Measurements from ENCODE around the gene LEPROT. TPM values are rescaled to one million over a fixed set of nuclear protein-coding genes. Genes with fewer than 3 reads are reported as not detected.

LEPROT gene
- polyA plus RNA-seq, 10 donors = 53.8 to 78.4 (median 61.2) TPM

DNA sequence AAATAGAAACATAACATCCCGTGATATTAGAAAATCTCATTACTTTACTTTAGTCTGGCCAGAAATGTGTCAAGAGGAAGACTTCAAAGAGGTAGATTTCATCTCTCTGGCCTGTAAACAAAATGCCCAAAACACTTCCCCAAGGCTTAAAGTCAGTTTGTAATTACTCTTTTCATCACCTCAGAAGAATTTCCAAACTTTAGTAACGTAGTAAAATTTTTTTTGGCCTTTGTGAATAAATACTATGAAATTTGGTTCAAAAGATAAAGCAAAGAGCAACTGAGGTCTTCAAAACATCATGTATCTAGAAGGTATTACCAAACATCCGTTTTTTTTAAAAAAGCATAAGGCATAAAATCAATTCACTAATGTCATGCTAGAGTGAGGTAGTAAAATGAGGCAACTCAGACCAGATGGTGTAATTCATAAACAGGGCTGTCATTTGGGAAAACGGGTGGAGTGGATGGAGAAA lies 51.4 kb downstream of the LEPROT start:
- peak in 2 of 3 donors; percentile 40 to 59 for DNase-seq

DNA sequence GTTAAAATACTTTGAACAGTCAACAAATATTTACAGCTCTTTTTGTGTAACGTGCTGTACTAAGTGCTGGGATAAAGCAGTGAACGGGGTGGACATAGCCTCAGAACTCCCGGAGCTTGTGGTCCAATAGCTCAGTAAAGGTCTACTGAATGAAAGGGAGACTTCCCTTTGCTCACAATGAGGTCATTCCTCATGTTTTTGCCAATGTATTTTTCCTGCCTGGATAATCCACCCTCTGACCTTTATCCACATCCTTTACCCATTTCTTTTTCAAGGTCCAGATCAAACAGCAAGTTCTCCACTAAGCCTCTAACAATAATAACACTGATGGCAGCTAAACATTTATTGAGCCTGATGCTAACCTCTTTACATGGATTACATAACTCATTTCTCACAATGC lies 55.9 kb downstream of the LEPROT start:
- DNase-seq = no peak

DNA sequence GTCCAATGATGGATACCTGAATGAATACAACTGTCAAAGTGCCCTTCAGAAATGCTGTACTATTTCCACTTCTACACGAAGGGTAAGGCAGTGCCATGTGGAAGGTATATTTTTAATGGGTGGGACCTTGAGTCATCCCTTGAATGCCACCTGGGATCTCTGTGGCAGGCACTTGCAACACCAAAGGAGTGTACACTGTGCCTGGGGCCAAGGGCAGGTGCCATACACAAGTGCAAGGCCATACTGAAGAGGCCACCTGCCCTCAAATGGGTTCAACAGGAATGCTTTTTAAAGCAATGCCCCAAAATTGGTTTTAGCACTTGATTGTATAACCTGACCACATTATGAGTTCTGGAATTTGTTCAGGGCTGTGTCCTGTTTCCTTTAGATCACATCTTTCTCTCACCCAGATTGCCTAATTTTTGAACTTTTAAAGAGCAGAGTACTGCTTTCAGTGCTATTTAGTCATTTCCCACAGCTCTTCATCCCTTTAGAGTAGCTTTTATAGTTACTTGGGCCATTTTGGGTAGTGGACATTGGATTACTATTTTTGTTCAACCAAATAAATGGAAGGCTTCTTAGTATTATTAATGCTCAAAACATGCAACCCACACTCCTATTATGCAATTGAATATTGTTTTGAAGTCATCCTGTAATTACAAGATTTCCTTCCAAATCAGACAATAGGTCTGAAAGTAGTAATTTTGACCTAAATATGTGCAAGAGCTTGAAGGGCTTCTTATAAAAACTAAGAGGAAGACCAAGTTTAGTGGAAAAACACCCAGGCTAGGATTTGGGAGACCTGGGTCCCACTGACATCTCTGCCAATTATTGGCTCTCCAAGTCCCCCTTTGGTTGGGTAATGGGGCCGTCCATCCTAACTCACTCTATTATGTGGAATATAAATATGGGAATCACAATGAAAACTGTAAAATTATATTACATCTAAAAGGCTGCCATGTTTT lies 57.2 kb downstream of the LEPROT start:
- no peak for DNase-seq

DNA sequence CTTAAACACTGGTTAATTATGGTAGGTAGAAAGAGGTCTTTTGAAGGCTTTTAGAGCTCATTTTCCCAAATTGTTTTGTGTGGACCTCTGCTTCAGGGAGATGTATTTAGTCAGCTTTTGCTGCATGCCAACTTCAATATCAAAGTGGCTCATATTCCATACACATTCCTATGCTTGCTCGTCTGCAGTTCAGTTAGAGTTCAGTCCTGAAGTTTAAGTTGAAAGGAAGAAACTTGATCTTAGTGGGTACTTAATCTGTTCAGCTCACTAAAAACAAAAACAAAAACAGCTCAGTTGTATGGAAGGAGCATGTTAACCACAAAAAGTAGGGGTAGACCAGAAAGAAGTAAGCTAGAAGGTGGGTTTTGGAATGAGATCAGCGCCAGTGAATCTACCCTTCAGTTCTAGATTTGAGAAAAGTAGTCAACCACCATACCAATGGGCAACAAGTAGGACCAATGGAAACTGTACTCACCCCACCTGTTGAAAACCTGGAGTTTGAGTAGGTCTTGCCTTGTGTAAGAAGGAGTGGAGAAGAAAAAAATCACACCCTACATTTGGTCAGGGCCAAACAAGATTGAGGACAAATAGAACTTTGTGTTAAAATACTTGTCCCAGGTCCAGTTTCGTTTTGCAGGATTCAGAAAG lies 58.0 kb downstream of the LEPROT start:
- no peak for DNase-seq

DNA sequence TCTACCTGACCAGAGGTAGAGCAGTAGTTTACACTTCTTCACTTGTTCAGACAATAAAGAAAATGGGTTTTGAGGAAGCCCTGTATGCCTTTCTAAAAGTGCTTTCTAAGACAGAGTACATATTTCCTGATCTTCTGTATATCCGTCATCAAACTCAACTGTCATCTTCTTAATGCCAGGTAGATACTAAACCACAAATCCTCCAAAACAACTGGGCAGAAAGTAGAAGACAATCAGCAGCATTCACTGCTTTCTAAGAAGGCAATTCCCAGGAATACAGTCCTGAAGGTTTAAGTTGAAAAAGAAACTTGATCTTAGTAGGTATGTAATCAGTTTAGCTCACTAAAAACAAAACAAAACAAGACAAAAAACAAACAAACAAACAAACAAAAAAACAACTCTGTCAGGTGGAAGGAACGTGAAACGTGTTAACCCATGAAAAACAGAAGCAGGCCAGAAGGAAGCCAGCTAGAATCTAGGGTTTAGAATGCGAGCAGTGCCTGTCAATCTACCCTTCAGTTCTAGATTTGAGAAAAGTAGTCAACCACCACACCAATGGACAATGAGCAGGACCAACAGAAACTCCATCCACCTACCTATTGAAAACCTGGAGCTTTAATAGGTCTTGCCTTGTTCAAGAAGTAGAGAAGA lies 59.2 kb downstream of the LEPROT start:
- DNase-seq = no peak

DNA sequence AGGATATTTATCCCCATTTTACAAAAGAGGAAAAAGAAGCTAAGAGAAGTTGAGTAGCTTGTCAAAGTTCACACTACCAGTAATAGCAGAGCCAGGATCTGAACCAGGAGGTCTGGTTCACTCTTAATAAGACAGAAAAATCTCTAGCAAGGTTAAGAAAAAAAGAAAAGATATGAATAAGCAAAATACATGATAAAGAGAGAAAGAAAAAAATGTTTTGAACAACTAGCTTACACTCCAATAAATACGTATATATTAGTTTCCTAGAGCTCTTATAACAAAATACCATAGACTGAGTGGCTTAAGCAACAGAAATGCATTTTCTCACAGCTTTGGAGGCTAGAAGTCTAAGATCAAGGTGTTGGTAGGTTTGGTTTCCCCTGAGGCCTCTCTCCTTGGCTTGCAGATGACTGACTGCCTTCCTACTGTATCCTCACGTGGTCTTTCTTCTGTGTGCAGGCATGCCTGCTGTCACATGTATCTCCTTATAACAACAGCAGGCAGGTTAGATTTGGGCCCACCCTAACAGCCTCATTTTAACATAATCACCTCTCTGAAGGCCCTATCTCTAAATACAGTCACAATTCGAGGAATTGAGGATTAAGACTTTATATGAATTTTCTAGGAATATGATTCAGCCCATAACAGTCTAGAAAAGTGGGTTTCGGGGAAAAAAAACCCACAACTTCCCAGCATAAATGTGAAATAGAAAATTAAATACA lies 60.4 kb downstream of the LEPROT start:
- no peak for DNase-seq

DNA sequence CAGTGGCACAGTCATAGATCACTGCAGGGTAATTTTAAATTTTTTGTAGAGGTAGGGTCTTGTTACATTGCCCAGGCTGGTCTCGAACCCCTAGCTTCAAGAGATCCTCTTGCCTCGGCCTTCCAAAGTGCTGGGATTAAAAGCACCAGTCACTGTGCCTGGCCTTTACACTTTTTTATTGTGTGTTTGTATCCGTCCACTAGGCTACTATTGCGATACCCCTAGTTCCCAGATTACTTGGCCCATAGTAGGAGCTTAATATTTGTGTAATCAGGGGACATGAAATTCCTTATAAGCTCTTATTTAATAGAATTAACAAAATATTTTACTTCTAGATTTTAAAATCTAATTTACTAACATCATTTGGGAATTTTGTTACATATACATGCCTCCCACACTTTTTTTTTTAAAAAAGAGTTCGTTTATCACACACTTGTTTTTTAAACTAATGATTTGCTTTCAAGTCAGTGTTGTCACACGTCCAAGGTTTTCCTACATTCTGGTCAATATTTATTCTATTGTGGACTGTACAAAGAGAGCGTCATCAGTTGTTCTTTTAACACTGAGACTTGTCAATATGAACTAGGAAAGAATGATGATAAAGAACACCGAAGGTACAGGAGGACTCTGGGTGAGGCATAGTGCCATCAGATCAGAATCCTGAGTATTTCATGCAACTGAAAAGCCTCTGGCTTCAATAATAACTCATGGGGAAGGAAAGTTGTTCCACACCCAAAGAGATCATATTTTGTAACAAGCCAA lies 63.7 kb downstream of the LEPROT start:
- DNase-seq = no peak

Other genes starting within 250 kb of the LEPROT start
- 1 to 10 TPM in 6 of 10 donors, under 1 TPM in 4; 0.57 to 2.0 (median 1.1) TPM for gene DNAJC6, start 111.1 kb upstream of the LEPROT start, polyA plus RNA-seq (ENCODE audit: insufficient read length in 10 of 10)
- gene LEPR, start within 50 bp of the LEPROT start, polyA plus RNA-seq (ENCODE audit: insufficient read length in 10 of 10) = 10 to 100 TPM in 5 of 10 donors, 1 to 10 TPM in 5; 6.8 to 12.7 (median 10.4) TPM

Measured in muscle of back (tissue), 11 donors.